K562 (cell line): Measurements from ENCODE around the gene C9orf153.

Experiments
- CEBPB ChIP-seq: fragments of 450-650 bp; IDR thresholded peaks from 2 replicates; pipeline ENCODE4 v1.6.1; 2016; ENCODE audit warnings: missing genetic modification characterization, missing compliant biosample characterization
- CTCF ChIP-seq, 3 experiments: IDR thresholded peaks in 2 of 3; conservative IDR thresholded peaks in 1 of 3; 2 replicates each; pipeline ENCODE4 v1.5.1; 2011 to 2012; ENCODE audit warnings: low read length in 3 of 3, mild to moderate bottlenecking in 3 of 3, control low read depth in 2 of 3, improper control_type of control experiment in 1 of 3, inconsistent platforms in 1 of 3, low read depth in 1 of 3, mixed read lengths in 1 of 3, moderate library complexity in 1 of 3; ENCODE audit not compliant: insufficient read depth in 2 of 3
- NFE2L1 ChIP-seq: fragments of 450-650 bp; IDR thresholded peaks from 2 replicates; pipeline ENCODE4 v1.6.1; 2016; ENCODE audit warnings: missing genetic modification characterization, low read depth, mild to moderate bottlenecking, missing compliant biosample characterization, moderate library complexity, borderline replicate concordance
- POLR2AphosphoS2 ChIP-seq: IDR thresholded peaks from 2 replicates; pipeline ENCODE4 v1.6.1; 2012; ENCODE audit warnings: low read length, improper control_type of control experiment
- RAD51 ChIP-seq: fragments of 450-650 bp; IDR thresholded peaks from 2 replicates; pipeline ENCODE4 v1.7.1; 2016; ENCODE audit warnings: low read depth, mild to moderate bottlenecking, borderline replicate concordance
- TSC22D4 ChIP-seq: fragments of 450-650 bp; IDR thresholded peaks from 2 replicates; pipeline ENCODE4 v1.6.1; 2016; ENCODE audit warnings: missing genetic modification characterization, missing biosample characterization, control low read depth
- ZHX1 ChIP-seq: fragments of 150-350 bp; conservative IDR thresholded peaks from 2 replicates; pipeline ENCODE4 v1.6.1; 2014; ENCODE audit warnings: low read length
- ZNF197 ChIP-seq: fragments of 200-800 bp; sonication (Bioruptor generic); IDR thresholded peaks from 2 replicates; pipeline ENCODE4 v1.6.1; 2016; ENCODE audit warnings: low read depth, missing genetic modification characterization, missing compliant biosample characterization
- TF ChIP-seq, protein P1 (sequence below): sonication (generic); formaldehyde crosslinking; IDR thresholded peaks from 2 replicates; pipeline ENCODE4 v1.8.0; 2023; ENCODE audit warnings: mild to moderate bottlenecking, missing genetic modification reagents

DNA sequence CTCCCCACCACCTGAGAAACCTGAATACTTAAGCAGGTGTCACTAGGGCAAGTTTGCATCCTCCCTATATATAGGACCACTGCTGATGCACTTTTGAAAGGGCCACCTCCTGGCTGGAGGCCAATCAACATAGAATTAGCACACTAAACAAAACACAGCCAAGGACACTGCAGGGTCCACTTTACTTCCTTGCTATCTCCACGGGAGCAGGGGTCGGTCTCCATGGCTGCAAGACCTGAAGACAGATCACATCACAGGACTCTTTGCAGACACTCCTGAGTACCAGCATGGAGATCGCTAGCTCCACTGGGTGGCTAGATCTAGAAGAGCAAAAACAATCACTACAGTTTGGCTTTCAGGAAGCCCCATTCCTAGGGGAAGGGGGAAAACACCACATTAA, 72.3 kb downstream of the C9orf153 start:
- TF ChIP-seq ZHX1: no peak
- TF ChIP-seq NFE2L1 (tag): no peak
- no peak for TF ChIP-seq RAD51
- TF ChIP-seq POLR2AphosphoS2: no peak
- TF ChIP-seq, protein P1, sequence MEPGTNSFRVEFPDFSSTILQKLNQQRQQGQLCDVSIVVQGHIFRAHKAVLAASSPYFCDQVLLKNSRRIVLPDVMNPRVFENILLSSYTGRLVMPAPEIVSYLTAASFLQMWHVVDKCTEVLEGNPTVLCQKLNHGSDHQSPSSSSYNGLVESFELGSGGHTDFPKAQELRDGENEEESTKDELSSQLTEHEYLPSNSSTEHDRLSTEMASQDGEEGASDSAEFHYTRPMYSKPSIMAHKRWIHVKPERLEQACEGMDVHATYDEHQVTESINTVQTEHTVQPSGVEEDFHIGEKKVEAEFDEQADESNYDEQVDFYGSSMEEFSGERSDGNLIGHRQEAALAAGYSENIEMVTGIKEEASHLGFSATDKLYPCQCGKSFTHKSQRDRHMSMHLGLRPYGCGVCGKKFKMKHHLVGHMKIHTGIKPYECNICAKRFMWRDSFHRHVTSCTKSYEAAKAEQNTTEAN (CRISPR knock-in tag): no peak
- TF ChIP-seq ZNF197: no peak
- 0 out of 6 replicates have a peak, but pooled peaks of 1 of the 3 experiments have one; percentile 9 for TF ChIP-seq CTCF (IDR thresholded peaks at IDR 0.05 in 2 of 3, conservative IDR thresholded peaks at IDR 0.05 in 1 of 3; ENCODE audit: insufficient read depth in 2 of 3, low read depth in 1 of 3, low read length in 3 of 3)
- TF ChIP-seq TSC22D4: no peak
- no peak for TF ChIP-seq CEBPB (tag)
